ENCODE data around the gene ZNF451.
A peak's percentile ranks its signal among the peaks of the same experiment; 100 is the strongest.
"Not testable (repeated sequence)": the region's sequence is repeated elsewhere in the genome, so short reads cannot be mapped to it uniquely, and the experiment has no call there.

Gene ZNF451

DNA sequence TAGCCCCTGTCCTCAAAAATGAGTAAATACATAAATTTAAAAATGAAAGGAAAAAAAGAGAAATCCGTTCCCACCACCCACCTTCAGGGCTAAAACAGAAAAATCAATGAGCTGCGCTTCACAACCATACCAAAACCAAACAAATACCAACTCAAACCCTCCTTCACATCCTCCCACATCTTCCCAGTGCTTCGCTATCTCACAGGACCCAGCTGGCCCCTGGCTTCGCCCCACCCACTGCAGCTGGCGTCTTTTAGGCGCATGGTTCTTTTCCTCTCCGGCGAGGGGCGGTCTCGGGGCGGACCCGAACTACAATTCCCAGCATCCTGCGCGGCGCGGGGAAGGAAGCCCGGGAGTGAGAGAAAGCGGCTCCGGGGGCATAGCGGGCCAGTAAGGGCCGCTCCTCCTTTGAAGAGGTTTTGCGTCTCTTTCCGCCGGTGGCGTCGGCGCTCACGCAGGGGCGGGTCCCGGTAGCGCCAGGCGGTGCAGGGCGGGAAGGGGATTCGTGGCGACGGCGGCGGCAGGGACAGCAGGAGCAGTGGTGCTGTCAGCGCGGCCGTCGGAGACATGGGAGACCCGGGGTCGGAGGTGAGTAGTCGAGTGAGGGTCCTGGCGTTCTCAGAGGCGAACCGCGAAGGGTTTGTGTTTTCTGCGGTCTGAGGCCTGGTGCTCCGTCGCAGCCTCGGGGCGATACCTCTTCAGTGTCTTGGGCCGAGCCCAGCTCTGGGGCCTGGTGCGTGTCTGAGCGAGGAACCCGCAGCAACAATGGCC lies at the start of gene ZNF451:
TSS of gene ZNF451 (plus strand) at position 502 of the 771 bp plus-strand sequence. CDS start at position 568, 66 bp downstream.
- peak; percentile 99 for DNase-seq

GRCh38 chr6:57044061-57044460 lies 45.9 kb upstream of the ZNF451 start:
- DNase-seq: not testable (repeated sequence)

GRCh38 chr6:57044568-57044967 lies 45.4 kb upstream of the ZNF451 start:
- DNase-seq: no peak

DNA sequence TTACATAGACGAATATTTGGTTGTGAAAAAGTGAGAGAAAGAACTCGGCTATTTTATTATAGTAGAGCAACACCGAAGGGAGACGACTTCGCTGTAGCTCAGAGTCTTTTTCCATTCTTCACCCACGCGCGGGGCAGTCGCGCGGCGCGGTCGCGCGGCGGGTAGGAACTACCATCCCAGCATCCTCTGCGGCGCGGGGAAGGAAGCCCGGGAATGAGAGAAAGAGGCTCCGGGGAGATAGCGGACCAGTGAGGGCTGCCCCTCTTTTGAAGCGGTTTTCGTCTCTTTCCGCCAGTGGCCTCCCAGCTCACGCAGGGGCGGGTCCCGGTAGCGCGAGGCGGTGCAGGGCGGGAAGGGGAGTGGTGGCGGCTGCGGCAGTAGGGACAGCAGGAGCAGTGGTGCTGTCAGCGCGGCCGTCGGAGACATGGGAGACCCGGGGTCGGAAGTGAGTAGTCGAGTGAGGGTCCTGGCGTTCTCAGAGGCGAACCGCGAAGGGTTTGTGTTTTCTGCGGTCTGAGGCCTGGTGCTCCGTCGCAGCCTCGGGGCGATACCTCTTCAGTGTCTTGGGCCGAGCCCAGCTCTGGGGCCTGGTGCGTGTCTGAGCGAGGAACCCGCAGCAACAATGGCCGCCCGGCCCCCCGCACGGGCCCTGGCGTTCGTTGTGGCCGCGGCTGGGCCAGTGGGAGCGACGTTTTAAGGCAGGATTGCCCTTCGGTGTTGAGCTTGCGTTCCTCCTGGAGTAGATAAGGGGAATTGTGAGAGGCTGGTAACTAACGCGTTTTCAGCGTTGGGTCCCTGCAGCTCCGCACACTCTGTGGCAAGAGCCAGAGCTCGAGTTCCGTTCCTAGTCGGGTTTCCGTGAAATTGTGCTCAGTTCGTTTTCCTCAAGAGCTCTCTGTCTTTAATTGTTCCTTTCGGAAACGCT lies 43.4 kb upstream of the ZNF451 start, which contains the start of gene KIAA1586:
TSS of gene KIAA1586 (plus strand) at position 362 of the 925 bp plus-strand sequence. CDS start at position 425, 63 bp downstream.
- peak; percentile 93 for DNase-seq

GRCh38 chr6:57047257-57047585 lies 42.8 kb upstream of the ZNF451 start:
- DNase-seq: not testable (repeated sequence)

GRCh38 chr6:57047859-57048258 lies 42.1 kb upstream of the ZNF451 start:
- not testable (repeated sequence) for DNase-seq

GRCh38 chr6:57048577-57048976 lies 41.4 kb upstream of the ZNF451 start:
- no peak for DNase-seq

- DNase-seq: no peak
Measured at GRCh38 chr6:57063847-57064246, 26.1 kb upstream of the ZNF451 start.

GRCh38 chr6:57064809-57065208 lies 25.2 kb upstream of the ZNF451 start:
- no peak for DNase-seq

DNA sequence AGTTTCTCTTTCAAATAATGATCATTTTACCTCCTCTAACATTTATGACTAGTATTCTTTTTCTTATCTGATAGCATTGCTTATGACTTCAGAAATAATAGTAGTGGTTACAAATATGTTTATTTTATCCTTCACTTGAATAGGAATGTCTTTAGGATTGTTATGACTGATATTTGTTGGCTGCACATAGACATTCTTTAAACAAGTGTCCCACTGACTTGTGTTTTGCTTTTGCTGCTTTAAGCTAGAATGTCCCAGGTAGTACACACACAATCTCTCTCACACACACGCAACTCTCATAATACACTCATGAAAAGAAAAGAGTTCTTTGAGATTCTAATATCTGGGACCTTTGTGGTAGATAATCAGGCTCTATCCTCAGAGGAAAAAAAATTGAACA lies 21.9 kb upstream of the ZNF451 start:
- no peak for DNase-seq

DNA sequence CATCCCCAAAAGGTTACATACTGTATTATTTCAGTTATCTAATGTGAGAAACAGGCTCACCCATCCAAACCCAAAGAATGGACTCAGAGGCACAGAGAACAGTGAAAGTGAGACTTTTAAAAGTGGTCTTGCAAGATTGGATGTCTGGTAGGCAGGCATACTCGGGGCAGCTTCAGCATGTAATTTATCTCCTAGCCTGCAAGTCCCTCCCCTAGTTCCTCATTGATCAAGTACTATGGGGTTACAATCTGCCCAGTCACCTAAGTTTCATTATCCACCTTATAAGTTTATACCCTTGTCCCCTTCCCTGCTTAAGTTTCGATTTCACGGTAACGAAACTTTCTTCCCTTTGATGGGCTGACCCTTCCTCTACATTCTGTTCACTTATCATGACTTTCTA lies 20.8 kb upstream of the ZNF451 start:
- no peak for DNase-seq

DNA sequence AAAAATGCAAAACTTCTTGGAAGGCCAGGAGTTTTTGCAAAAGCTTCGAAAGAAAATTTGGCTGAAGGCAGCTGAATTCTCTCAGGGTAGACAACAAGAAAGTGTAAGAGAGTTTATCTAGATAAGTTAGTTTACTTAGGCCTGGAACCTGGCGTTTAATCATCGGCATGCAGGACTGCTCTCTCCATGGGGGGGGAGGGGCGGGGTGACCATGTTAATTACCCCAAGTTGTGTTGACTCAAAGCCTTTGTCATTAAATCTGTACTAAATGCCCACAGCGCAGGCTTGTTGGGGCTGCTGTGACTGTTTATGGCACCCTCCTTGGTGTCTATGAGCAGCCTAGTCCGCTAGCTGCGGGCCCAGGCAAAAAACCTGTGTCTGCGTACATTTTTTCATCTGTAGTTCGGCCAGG lies 20.1 kb upstream of the ZNF451 start:
- no peak for DNase-seq

- no peak for DNase-seq
Measured at GRCh38 chr6:57072108-57072507, 17.9 kb upstream of the ZNF451 start.

GRCh38 chr6:57074383-57074782 lies 15.6 kb upstream of the ZNF451 start:
- no peak for DNase-seq

DNA sequence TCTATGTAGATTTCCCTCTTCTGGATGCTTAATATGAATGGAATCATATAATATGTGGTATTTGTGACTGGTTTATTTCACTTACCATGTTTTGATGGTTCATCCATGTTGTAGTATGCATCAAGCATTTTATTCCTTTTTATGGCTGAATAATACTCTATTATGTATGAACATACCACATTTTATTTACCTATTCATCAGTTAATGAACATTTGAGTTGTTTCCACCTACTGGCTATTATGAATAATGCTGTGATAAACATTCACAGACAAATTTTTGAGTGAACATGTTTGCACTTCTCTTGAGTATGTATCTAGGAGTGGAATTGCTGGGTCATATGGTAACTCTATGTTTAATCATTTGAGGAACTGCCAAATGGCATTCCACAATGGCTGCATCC lies 14.9 kb upstream of the ZNF451 start:
- DNase-seq: no peak

DNA sequence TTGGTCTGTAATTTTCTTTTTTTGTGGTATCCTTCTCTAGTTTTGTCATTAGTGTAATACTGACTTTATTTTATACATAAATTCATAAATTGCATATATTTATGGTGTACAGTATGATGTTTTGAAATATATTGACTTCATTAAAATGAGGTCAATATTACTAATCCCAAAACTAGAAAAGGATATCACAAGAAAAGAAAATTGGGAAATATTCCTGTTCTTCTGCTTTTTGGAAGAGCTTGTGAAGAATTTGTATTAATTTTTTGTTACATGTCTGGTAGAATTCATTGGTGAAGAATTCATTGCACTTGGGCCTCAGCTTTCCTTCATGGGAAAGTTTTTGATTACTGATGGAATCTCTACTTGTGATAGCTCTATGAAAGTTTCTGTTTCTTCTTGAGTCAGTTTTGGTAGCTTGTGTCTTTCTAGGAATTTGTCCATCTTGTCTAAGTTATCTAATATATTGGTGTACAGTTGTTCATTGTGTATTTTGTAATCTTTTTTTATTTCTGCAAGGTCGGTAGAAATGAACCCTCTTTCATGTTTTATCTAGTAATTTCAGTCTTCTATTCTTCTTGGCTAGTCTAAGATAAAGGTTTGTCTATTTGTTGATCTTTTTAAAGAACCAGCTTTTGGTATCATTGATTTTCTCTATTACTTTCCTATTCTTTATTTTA lies 11.3 kb upstream of the ZNF451 start:
- no peak for DNase-seq

DNA sequence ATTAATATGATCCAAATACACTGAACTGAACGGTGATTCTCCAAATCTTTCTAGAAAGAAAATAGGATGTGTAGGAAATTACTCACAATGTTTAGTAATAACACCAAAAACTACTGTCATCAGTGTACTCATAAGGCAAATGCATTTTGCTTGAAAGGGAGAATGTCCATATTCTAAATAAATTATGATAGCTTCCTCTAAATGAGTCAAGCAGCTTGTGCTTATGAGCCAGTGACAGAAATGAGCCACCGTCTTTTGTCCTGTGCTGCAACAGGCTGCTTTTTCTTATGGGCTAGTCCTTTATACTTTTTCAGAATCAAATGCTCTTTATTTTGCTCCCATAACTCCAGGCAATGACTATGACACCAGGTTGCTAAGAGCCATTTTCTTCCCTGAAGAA lies 4.5 kb upstream of the ZNF451 start:
- DNase-seq: no peak

GRCh38 chr6:57086843-57087242 lies 3.1 kb upstream of the ZNF451 start:
- DNase-seq: no peak

DNA sequence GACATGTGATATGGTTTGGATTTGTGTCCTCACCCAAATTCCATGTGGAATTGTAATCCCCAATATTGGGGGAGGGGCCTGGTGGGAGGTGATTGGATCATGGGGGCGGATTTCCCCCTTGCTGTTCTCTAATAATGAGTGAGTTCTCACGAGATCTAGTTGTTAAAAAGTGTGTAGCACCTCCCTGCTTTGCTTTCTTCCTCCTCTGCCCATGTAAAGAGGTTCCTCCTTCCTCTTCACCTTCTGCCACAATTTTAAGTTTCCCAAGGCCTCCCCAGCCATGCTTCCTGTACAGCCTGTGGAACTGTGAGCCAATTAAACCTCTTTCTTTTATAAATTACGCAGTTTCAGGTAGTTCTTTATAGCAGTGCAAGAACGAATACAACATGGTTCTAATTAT lies 2.1 kb upstream of the ZNF451 start:
- no peak for DNase-seq

GRCh38 chr6:57089265-57089664 lies 723 bp upstream of the ZNF451 start:
- no peak for DNase-seq

GRCh38 chr6:57090458-57091067 lies 575 bp downstream of the ZNF451 start:
- not testable (repeated sequence) for DNase-seq

- DNase-seq: not testable (repeated sequence)
Measured at GRCh38 chr6:57091375-57091774, 1.4 kb downstream of the ZNF451 start.

- no peak for DNase-seq
Measured at GRCh38 chr6:57094689-57095088, 4.7 kb downstream of the ZNF451 start.
